Activated CD8-positive, alpha-beta memory T cell treated with anti-CD3 and anti-CD28 coated beads, Interleukin-2, amount 50 U/mL, for 1 hour (primary cell): ENCODE measurements around the gene METTL24.
"Not testable (repeated sequence)": the region's sequence is repeated elsewhere in the genome, so short reads cannot be mapped to it uniquely, and the experiment has no call there.

ENCODE experiments used
- DNase-seq: peaks from one replicate; pipeline ENCODE4 v3.0.0-alpha.2; 2020; ENCODE audit errors: extremely low read depth

Gene METTL24

DNA sequence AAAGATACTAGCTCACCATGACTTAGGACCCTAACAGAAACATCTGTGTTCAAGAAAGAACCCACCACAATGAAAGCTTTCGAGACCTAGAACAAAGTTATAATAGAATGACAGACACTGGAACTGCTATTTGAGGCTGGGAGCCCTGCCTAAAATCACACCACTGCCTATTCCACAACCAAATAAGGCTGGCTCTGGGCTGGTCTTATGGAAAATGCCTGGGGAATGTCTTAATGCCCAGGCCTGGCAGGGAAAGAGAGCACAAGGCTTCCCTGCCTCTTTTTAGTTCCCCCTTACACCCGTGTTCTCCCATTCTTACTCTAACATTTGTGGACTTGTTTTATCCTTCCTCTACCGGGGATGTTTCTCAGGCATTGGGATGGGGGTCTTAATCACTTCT lies 5.6 kb upstream of the METTL24 start:
- no peak for DNase-seq

- no peak for DNase-seq
Measured at GRCh38 chr6:110360676-110361075, 2.5 kb upstream of the METTL24 start.

DNA sequence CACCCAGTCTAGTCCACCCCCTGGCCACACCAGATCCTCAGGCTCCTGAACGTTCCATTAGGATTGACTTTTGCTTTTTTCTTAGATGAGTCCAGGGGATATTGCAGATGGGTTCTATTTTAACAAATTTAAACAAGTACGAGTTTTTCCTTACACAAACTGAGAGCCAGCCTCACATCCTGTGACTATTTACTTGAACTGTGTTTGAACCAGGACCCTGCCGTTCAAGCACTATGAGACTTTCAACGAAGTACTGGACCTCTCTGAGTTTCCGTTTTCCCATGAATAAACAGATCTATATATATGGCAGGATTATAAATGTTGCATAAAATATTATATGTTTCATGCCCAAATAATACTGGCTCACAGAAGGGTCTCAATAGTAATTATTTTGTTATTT lies 1.4 kb upstream of the METTL24 start:
- no peak for DNase-seq

DNA sequence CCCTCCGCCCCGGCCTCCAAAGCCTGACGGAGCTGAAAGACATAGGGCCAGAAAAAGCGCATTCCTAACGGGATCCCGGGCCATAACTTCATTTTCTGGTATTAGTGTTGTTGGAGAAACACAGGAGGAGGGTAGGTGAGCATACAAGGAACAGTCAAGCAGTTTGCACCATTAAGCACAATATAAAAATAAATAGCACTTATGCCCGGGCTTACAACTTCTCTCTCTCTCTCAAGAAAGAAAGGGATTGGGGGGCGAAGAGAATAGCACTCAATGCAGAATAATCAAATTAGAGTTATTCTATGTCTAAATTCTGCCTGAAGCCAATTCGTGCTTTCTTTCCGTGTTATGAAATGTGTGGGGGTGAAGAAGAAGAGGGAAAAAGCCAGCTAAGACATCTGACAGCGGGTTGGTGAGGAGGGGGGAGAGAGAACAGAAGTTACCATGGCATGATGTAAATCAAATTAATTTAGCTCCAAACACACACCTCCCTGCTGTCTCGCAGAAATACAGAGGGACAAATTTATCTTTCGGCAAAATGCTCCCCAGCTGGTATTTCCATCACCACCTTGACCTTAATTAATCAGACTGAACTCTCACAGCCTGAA lies 508 bp upstream of the METTL24 start:
- no peak for DNase-seq

GRCh38 chr6:110357298-110357663 lies 868 bp downstream of the METTL24 start:
- DNase-seq, result no peak

DNA sequence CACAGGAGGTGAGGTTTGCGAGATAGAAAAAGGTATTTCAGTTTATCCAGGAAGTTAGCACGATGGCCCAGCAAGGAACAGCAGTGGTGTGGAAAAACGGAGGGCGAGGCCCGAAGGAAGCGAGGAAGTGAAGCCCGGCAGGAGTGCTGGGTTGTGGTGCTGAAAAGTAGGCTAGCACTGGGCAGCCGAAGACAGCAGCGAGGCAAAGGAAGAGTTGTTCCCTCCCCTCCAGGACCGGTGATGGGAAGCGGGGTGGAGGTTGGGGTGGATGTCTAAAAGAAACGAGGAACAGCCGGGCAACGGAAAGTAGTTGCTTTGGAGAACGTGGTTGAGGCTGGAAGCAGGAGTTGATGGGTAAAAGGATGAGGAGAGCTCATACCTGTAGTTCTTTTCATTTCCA lies 1.4 kb downstream of the METTL24 start:
- no peak for DNase-seq

DNA sequence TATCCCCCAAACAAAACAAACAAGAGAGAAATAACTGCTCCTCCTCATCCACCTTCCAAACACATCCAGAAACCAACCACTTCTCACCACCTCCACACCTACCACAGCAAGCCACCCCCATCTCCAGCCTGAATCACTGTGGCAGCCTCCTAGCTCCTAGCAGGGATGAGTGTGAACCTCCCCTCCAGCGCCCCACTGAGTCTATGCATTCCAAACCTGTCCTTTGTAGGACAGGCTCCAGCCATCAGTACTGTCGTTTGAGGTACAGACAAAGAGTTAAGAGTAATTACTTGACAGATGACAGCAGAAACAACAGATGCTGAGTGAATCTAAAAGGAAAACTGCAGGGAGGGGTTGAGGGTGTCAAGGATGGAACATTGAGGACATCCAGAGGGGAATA lies 2.4 kb downstream of the METTL24 start:
- DNase-seq, result no peak

DNA sequence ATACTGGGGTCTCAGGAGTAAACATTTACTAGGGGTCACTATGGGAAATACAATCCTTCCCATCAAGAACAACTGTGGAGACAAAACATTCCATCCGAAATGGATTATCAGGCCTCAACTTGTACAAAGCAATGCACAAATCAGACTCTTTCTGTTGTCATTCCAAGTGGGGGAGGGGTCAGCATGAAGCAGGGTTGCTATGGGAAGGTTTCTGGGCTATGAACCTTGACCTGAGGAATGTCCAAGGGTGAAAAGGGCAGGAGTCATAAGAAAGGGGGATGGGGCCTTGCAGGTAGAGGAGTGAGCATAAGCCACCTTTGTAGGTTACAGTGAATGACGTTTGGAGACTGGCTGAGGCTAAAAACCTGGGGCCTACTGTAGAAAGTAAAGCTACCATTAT lies 3.1 kb downstream of the METTL24 start:
- DNase-seq, result no peak

DNA sequence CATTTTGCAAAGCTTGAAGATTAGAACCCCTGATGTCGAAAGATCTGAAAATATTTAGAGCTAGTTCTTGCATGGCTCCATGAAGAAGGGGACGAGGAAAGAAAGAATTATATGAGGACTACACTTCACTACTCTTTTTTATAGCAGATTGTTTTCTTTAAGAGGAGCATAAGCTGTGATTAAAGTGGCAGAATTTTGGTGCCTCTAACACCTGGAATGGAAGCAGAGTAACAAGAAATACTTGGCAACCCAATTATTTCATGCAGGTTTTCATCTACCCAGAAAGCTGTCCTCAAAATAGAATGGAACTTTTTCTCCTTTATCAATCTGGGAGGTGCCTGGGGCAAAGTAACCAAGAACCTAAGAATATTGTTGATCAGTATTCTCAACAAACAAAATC lies 4.0 kb downstream of the METTL24 start:
- DNase-seq, result no peak

DNA sequence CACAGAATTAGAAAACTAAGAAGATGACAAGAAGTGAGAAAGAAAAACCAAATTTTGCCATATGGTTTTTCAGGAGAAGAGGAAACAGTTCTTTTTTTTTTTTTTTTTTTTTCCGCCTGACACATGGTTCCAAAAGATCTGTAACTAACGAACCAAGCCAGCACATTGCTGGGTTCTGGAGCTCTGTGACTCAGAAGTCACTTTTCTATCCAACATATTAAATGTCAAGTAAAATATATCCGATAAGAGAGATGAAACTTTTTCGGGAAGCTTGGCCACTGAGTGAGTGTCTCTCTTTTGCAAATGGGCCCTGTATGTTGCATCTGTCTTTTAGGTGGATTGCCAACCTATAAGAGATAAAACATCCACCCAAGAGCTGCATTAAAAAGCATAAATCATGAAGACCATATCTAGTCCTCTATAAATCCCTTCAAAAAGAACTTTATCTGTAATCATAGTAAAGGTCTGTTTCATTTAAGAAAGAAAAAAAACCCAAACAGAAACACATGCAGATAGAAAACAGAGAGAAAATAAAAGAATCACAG lies 4.6 kb downstream of the METTL24 start:
- DNase-seq, result no peak

GRCh38 chr6:110352563-110353262 lies 5.4 kb downstream of the METTL24 start:
- DNase-seq, result no peak

GRCh38 chr6:110351986-110352385 lies 6.2 kb downstream of the METTL24 start:
- no peak for DNase-seq

DNA sequence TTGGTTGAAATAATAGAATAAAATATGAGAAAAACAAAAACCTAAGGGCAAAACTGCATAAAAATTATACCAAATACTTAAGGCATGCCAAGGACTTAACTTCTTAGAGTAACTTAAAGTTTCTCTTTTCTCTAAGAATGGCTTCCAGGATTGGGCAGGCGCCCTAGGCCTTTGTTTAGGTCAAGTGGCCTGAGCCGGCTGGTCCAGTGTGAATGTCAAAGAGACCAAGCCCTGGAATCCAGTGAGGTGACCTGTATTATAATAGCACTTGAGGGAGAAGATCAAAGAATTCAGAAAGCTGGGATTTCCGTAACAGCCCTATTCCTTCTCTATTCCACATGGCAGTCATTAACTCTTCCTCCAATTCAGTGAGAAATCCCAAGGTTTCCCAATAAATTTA lies 6.6 kb downstream of the METTL24 start:
- no peak for DNase-seq

DNA sequence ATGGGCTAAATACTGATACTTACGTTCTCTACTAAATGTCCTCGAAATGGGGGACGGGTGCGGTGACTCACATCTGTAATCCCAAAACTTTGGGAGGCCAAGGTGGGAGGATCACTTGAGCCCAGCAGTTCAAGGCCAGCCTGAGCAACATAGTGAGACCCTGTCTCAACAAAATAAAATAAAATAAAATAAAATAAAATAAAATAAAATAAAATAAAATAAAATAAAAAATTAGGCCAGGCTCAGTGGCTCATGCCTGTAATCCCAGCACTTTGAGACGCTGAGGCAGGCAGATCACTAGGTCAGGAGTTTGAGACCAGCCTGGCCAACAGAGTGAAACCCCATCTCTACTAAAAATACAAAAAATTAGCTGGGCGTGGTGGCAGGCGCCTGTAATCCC lies 7.6 kb downstream of the METTL24 start:
- DNase-seq, result not testable (repeated sequence)

DNA sequence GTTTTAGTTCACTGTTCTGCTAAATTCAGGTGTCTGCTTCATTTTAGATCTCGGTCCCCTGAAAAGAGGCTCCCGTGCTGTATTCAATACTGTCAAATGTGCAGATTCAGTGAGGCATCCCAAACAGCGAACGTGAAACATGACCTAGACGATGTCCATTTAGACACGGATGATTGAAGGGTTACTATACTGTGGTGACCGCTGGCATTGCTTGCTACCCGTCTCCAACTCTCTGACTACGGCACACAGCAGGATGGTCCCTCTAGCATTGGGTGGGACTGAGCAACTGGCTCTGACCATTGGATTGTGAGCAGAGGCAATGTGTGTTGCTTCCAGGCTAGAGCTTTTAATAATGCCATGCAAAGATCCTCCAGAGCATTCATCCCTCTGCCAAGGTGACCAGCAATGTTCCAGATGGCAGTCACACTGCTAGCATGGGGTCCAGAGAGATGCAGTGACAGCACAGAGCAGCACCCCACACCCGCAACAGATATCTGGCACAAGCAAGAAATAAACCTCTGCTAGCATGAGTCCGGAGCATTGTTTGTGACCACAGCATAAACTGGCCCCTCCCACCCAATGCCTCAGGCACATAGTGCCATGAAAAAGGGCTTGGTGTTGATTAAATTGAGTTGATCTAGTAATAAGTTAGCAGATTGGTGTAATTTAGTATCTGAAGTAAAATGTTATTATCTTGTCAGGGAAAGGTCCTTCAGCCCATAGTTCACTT lies 9.0 kb downstream of the METTL24 start:
- DNase-seq, result no peak

DNA sequence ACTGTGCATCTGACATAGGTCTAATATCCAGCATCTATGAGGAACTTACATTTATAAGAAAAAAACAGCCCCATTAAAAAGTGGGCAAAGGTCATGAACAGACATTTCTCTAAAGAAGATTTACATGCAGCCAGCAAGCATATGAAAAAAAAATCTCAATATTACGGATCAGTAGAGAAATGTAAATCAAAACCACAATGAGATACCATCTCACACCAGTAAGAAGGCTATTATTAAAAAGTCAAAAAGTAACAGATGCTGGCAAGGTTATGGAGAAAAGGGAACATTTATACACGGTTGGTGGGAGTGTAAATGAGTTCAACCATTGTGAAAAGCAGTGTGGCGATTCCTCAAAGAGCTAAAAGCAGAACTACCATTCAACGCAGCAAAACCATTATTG lies 13.1 kb downstream of the METTL24 start:
- no peak for DNase-seq

- DNase-seq, result no peak
Measured at GRCh38 chr6:110342759-110343158, 15.4 kb downstream of the METTL24 start.

DNA sequence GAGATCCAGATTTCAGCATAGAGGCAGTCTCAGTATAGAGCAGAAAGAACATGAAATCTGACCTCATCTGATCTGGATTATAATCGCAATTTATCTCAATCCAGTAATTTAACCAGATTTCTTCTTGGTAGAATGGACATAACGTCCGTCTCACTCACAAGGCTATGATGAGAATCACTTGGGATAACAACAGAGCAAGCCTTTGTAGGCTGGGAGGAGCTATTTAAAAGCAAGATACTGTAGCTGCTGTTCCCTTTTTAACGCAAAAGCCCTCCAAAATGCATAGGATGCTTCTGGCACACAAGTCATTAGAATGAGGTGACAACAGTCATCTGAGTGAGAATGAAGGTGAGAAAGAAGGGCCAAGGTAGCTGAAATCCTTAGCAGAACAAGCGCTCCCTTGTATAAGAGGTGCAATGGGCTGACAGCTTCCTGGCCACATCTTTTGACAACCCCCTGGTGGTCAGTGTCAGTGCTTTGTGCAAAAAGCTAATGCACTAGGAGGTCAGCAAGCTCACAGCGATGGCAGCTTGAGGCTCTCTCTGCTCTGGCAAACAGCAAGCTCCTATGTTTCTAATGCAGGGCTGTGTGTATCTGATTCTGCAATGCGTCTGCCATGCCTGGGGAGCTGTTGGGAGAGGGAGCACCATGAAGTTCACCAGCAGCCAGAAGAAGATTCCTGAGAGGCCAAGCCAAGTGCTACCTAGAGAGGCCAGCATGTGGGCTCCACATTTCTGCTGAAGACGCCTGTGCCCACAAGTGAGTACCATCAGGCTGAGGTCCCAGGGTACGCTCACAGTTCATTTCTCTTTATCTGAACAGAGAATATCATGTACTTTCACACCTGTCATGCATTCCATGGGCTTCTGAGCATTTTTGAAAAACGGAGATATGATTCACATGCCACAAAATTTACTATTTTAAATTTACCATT lies 16.2 kb downstream of the METTL24 start:
- no peak for DNase-seq

DNA sequence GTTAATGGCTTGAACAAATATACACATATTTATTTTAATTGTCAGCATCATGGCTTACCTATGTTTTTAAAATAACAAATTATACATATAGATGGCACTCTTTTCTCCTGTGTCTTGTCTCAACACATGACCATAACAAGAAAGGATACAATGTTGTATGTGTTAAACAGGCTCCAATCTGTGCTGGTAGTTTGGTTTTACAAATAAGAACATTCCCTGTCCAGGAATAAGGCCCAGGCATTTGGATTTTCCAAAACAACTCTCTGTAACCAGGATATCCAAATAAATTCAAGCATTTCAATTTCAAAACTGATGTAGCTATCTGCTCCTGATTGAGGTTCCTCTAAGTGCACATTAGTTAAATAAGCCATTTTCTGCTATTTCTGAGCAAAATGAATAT lies 17.1 kb downstream of the METTL24 start:
- DNase-seq, result no peak

GRCh38 chr6:110340392-110340965 lies 17.7 kb downstream of the METTL24 start:
- no peak for DNase-seq

DNA sequence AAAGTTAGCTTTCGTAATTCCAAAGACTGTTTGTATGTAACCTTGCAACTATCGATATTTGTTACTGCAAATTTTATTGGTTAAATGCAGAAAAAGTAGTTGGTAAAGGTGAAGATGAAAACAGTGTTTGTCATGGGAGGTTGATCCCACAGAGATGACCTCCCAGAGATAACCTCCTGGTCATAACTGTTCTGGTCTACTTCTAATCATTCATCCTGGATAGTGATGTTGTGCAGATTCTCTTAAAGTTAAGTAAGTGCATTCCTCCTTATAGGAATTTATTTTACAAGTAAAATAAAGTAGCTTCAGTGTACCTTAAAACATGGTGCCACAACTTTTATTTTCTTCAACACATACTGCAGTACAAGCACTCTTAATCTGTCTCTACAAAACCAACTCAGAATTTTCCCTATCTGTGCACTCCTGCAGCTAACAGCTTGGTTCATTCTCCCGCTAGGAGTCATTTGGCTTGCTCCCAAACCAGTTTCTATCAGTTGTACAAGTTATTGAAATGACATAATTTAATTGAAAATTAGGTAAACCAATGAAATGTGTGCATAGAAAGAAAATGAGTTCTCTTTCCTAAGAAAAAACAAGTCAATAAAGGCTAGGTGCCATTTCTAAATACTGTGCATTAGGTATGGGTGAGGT lies 19.2 kb downstream of the METTL24 start:
- no peak for DNase-seq
